Measurements from ENCODE around the gene SHISA9.

SHISA9 gene

GRCh38 chr16:13062219-13062618 is 160.8 kb downstream of the SHISA9 start:
- no peak overlapping the region for H3K9ac ChIP-seq (ENCODE audit: low read length)
- 82% methylated on average over 2 of the region's 2 CpGs for WGBS
- H3K23ac ChIP-seq (ENCODE audit: low read length in 2 of 2) = no peak overlapping the region
- H4K91ac ChIP-seq (ENCODE audit: low read length) = no peak overlapping the region
- no peak overlapping the region for H3K4me2 ChIP-seq (ENCODE audit: low read length, poor library complexity, severe bottlenecking)
- H3K36me3 ChIP-seq (ENCODE audit: control insufficient read depth in 1 of 2, insufficient read depth in 2 of 2, low read depth in 1 of 2, low read length in 2 of 2) = no peaks in the 10 kb centered on the region
- no peak for DNase-seq
- no peak overlapping the region for H3K14ac ChIP-seq (ENCODE audit: low read length in 2 of 2)
- H2BK12ac ChIP-seq (ENCODE audit: low read length in 2 of 2) = no peak overlapping the region
- H3K4ac ChIP-seq (ENCODE audit: low read depth in 1 of 2, low read length in 2 of 2) = no peak overlapping the region
- no peak overlapping the region for H2AK5ac ChIP-seq (ENCODE audit: low read length, severe bottlenecking)
- peaks cover 17% of the 10 kb centered on the region for H3K9me3 ChIP-seq (ENCODE audit: control insufficient read depth, low read length)
- H3K27ac ChIP-seq (ENCODE audit: low read length, poor library complexity, severe bottlenecking) = no peak overlapping the region
- no peak overlapping the region for H4K8ac ChIP-seq (ENCODE audit: low read length)
- H3K4me3 ChIP-seq (ENCODE audit: insufficient read depth in 1 of 2, low read depth in 1 of 2, low read length in 2 of 2) = no peak overlapping the region
- no peak overlapping the region for H3K18ac ChIP-seq (ENCODE audit: low read depth in 1 of 2, low read length in 2 of 2)
- H2AFZ ChIP-seq (ENCODE audit: low read depth, low read length) = no peak overlapping the region
- no peak overlapping the region for H2BK5ac ChIP-seq (ENCODE audit: low read depth, low read length, poor library complexity, severe bottlenecking)
- H2BK120ac ChIP-seq (ENCODE audit: low read depth, low read length) = no peak overlapping the region
- no peaks in the 10 kb centered on the region for H3K27me3 ChIP-seq (ENCODE audit: control insufficient read depth in 1 of 2, insufficient read depth in 1 of 2, low read length in 2 of 2)
- no peak overlapping the region for H2BK15ac ChIP-seq (ENCODE audit: low read depth, poor library complexity, severe bottlenecking)
- H3K4me1 ChIP-seq (ENCODE audit: control insufficient read depth, insufficient read depth, low read depth, low read length) = no peaks in the 10 kb centered on the region
- no peaks in the 10 kb centered on the region for H3K79me1 ChIP-seq (replicated peaks; ENCODE audit: low read length, poor library complexity, severe bottlenecking)

- Histone ChIP-seq H2BK5ac (ENCODE audit: low read depth, low read length, poor library complexity, severe bottlenecking) (no peak overlapping the region), H2BK120ac (ENCODE audit: low read depth, low read length) (no peak overlapping the region), H4K8ac (ENCODE audit: low read length) (no peak overlapping the region), H3K36me3 (ENCODE audit: control insufficient read depth in 1 of 2, insufficient read depth in 2 of 2, low read depth in 1 of 2, low read length in 2 of 2) (no peaks in the 10 kb centered on the region), H3K9me3 (ENCODE audit: control insufficient read depth, low read length) (peaks cover 12% of the 10 kb centered on the region), H3K14ac (ENCODE audit: low read length in 2 of 2) (no peak overlapping the region), H3K4me1 (ENCODE audit: control insufficient read depth, insufficient read depth, low read depth, low read length) (no peaks in the 10 kb centered on the region), H3K4me3 (ENCODE audit: insufficient read depth in 1 of 2, low read depth in 1 of 2, low read length in 2 of 2) (no peak overlapping the region), H3K27me3 (ENCODE audit: control insufficient read depth in 1 of 2, insufficient read depth in 1 of 2, low read length in 2 of 2) (no peaks in the 10 kb centered on the region), H4K91ac (ENCODE audit: low read length) (no peak overlapping the region), H3K23ac (ENCODE audit: low read length in 2 of 2) (no peak overlapping the region), H3K9ac (ENCODE audit: low read length) (no peak overlapping the region), H2AK5ac (ENCODE audit: low read length, severe bottlenecking) (no peak overlapping the region), H3K18ac (ENCODE audit: low read depth in 1 of 2, low read length in 2 of 2) (no peak overlapping the region), H2BK12ac (ENCODE audit: low read length in 2 of 2) (no peak overlapping the region), H3K79me1 (replicated peaks; ENCODE audit: low read length, poor library complexity, severe bottlenecking) (no peaks in the 10 kb centered on the region), H3K4me2 (ENCODE audit: low read length, poor library complexity, severe bottlenecking) (no peak overlapping the region), H3K4ac (ENCODE audit: low read depth in 1 of 2, low read length in 2 of 2) (no peak overlapping the region), H2BK15ac (ENCODE audit: low read depth, poor library complexity, severe bottlenecking) (no peak overlapping the region), H3K27ac (ENCODE audit: low read length, poor library complexity, severe bottlenecking) (no peak overlapping the region), H2AFZ (ENCODE audit: low read depth, low read length) (no peak overlapping the region)
- 90% methylated on average over 10 of the region's 10 CpGs for WGBS
- no peak for DNase-seq
Measured at GRCh38 chr16:13063457-13063856, 162.1 kb downstream of the SHISA9 start.

- Histone ChIP-seq H3K9ac (ENCODE audit: low read length) (no peak overlapping the region), H3K4ac (ENCODE audit: low read depth in 1 of 2, low read length in 2 of 2) (no peak overlapping the region), H3K4me3 (ENCODE audit: insufficient read depth in 1 of 2, low read depth in 1 of 2, low read length in 2 of 2) (no peak overlapping the region), H2AFZ (ENCODE audit: low read depth, low read length) (no peak overlapping the region), H3K18ac (ENCODE audit: low read depth in 1 of 2, low read length in 2 of 2) (no peak overlapping the region), H3K36me3 (ENCODE audit: control insufficient read depth in 1 of 2, insufficient read depth in 2 of 2, low read depth in 1 of 2, low read length in 2 of 2) (no peaks in the 10 kb centered on the region), H3K4me2 (ENCODE audit: low read length, poor library complexity, severe bottlenecking) (no peak overlapping the region), H4K91ac (ENCODE audit: low read length) (no peak overlapping the region), H3K4me1 (ENCODE audit: control insufficient read depth, insufficient read depth, low read depth, low read length) (no peaks in the 10 kb centered on the region), H2AK5ac (ENCODE audit: low read length, severe bottlenecking) (no peak overlapping the region), H4K8ac (ENCODE audit: low read length) (no peak overlapping the region), H3K27me3 (ENCODE audit: control insufficient read depth in 1 of 2, insufficient read depth in 1 of 2, low read length in 2 of 2) (no peaks in the 10 kb centered on the region), H2BK12ac (ENCODE audit: low read length in 2 of 2) (no peak overlapping the region), H3K23ac (ENCODE audit: low read length in 2 of 2) (no peak overlapping the region), H2BK15ac (ENCODE audit: low read depth, poor library complexity, severe bottlenecking) (no peak overlapping the region), H2BK120ac (ENCODE audit: low read depth, low read length) (no peak overlapping the region), H3K27ac (ENCODE audit: low read length, poor library complexity, severe bottlenecking) (no peak overlapping the region), H3K14ac (ENCODE audit: low read length in 2 of 2) (no peak overlapping the region), H3K79me1 (replicated peaks; ENCODE audit: low read length, poor library complexity, severe bottlenecking) (no peaks in the 10 kb centered on the region), H2BK5ac (ENCODE audit: low read depth, low read length, poor library complexity, severe bottlenecking) (no peak overlapping the region), H3K9me3 (ENCODE audit: control insufficient read depth, low read length) (peaks cover 22% of the 10 kb centered on the region)
- DNase-seq = no peak
- 0% methylated on average over 1 of the region's 1 CpG for WGBS
Measured at GRCh38 chr16:13064821-13065220, 163.4 kb downstream of the SHISA9 start.

- Histone ChIP-seq H3K23ac (ENCODE audit: low read length in 2 of 2) (no peak overlapping the region), H3K27me3 (ENCODE audit: control insufficient read depth in 1 of 2, insufficient read depth in 1 of 2, low read length in 2 of 2) (no peaks in the 10 kb centered on the region), H3K18ac (ENCODE audit: low read depth in 1 of 2, low read length in 2 of 2) (no peak overlapping the region), H2BK120ac (ENCODE audit: low read depth, low read length) (no peak overlapping the region), H3K14ac (ENCODE audit: low read length in 2 of 2) (no peak overlapping the region), H4K91ac (ENCODE audit: low read length) (no peak overlapping the region), H2BK5ac (ENCODE audit: low read depth, low read length, poor library complexity, severe bottlenecking) (no peak overlapping the region), H2AFZ (ENCODE audit: low read depth, low read length) (no peak overlapping the region), H3K4me1 (ENCODE audit: control insufficient read depth, insufficient read depth, low read depth, low read length) (no peaks in the 10 kb centered on the region), H3K27ac (ENCODE audit: low read length, poor library complexity, severe bottlenecking) (no peak overlapping the region), H3K36me3 (ENCODE audit: control insufficient read depth in 1 of 2, insufficient read depth in 2 of 2, low read depth in 1 of 2, low read length in 2 of 2) (no peaks in the 10 kb centered on the region), H3K79me1 (replicated peaks; ENCODE audit: low read length, poor library complexity, severe bottlenecking) (no peaks in the 10 kb centered on the region), H2AK5ac (ENCODE audit: low read length, severe bottlenecking) (no peak overlapping the region), H2BK15ac (ENCODE audit: low read depth, poor library complexity, severe bottlenecking) (no peak overlapping the region), H3K4me2 (ENCODE audit: low read length, poor library complexity, severe bottlenecking) (no peak overlapping the region), H3K9me3 (ENCODE audit: control insufficient read depth, low read length) (peaks cover 26% of the 10 kb centered on the region), H3K4ac (ENCODE audit: low read depth in 1 of 2, low read length in 2 of 2) (no peak overlapping the region), H3K9ac (ENCODE audit: low read length) (no peak overlapping the region), H3K4me3 (ENCODE audit: insufficient read depth in 1 of 2, low read depth in 1 of 2, low read length in 2 of 2) (no peak overlapping the region), H4K8ac (ENCODE audit: low read length) (no peak overlapping the region), H2BK12ac (ENCODE audit: low read length in 2 of 2) (no peak overlapping the region)
- WGBS = 87% methylated on average over 5 of the region's 7 CpGs
- DNase-seq = no peak
Measured at GRCh38 chr16:13067648-13068047, 166.2 kb downstream of the SHISA9 start.

Data from mesenchymal stem cell (in vitro differentiated cells and primary cell).